ENCODE results near the gene PGS1. TPM values are rescaled to one million over a fixed set of nuclear protein-coding genes. Genes with fewer than 3 reads are reported as not detected.

PGS1 gene
- total and polyA plus RNA-seq, 8 donors = 42.9 to 83.6 (median 58.7) TPM

DNA sequence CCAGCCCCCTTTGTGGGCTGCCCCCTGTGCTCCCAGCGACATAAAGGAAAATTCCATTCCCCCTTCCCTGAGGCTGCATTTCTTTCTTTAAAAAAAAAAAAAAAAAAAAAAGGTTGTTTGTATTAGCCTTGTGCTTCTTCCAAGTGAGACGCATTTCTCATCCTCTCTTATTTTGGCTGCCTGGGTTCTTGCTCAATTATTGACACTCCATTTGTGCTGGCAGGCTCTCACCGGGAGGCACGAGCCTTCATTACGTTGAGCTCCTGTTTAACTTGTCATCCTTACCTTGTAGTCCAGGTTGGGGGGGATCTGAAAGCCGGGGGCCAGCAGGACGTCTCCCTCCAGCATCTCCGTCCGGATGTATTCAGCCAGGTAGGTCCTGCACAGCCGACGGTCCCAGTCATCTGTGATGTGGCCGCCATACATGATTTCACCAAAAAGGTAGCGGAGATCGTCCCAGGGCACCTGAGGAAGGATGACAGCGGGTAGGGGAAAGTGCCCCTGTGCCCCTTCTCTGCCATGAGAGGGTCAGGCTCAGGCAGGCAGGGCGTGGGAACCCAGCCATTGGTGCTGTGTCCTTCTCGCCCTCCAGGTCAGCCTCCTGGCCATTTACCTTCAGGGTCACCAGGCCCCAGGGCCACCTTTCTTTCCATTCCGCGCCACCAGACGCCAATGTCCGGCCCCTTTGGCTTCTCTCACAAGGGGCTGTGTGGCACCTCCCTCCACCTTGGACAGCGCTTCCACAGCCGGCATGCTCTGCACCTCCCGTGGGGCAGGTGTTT is 50.6 kb downstream of the PGS1 start:
- intact Hi-C loops (cut with DNase I) = loop anchor here in 1 of 2 donors (10.0 kb wide), 1 partner anchor 174 kb away; no protein-coding TSS in a partner anchor
- TF ChIP-seq, protein P1, sequence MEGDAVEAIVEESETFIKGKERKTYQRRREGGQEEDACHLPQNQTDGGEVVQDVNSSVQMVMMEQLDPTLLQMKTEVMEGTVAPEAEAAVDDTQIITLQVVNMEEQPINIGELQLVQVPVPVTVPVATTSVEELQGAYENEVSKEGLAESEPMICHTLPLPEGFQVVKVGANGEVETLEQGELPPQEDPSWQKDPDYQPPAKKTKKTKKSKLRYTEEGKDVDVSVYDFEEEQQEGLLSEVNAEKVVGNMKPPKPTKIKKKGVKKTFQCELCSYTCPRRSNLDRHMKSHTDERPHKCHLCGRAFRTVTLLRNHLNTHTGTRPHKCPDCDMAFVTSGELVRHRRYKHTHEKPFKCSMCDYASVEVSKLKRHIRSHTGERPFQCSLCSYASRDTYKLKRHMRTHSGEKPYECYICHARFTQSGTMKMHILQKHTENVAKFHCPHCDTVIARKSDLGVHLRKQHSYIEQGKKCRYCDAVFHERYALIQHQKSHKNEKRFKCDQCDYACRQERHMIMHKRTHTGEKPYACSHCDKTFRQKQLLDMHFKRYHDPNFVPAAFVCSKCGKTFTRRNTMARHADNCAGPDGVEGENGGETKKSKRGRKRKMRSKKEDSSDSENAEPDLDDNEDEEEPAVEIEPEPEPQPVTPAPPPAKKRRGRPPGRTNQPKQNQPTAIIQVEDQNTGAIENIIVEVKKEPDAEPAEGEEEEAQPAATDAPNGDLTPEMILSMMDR (IDR thresholded peaks at IDR 0.05) = no peak
- Histone ChIP-seq H3K27me3 (no peaks in the 10 kb centered on the region), H3K9me3 (no peaks in the 10 kb centered on the region), H3K4me3 (no peak overlapping the region), H3K27ac (peak overlapping the region in 1 of 2 donors; percentile 28), H3K36me3 (peaks cover 0 to 72% of the 10 kb centered on the region in 2 donors), H3K4me1 (peaks cover 0 to 36% of the 10 kb centered on the region in 2 donors)
- no peak for ATAC-seq
- peak in 2 of 4 donors; percentile 44 to 61 for DNase-seq

GRCh38 chr17:78429618-78429995 is 51.2 kb downstream of the PGS1 start:
- H3K27ac ChIP-seq = no peak overlapping the region
- TF ChIP-seq, protein P1 (IDR thresholded peaks at IDR 0.05) = no peak
- ATAC-seq (no peak), DNase-seq (no peak)
- peaks cover 0 to 67% of the 10 kb centered on the region in 2 donors for H3K36me3 ChIP-seq
- H3K4me1 ChIP-seq = peaks cover 0 to 30% of the 10 kb centered on the region in 2 donors
- H3K27me3 ChIP-seq = no peaks in the 10 kb centered on the region
- intact Hi-C loops (cut with DNase I) = loop anchor here in 1 of 2 donors (10.0 kb wide), 1 partner anchor 175 kb away; no protein-coding TSS in a partner anchor
- H3K4me3 ChIP-seq = no peak overlapping the region
- H3K9me3 ChIP-seq = no peaks in the 10 kb centered on the region

GRCh38 chr17:78430892-78431691 is 52.6 kb downstream of the PGS1 start:
- TF ChIP-seq, protein P1 (IDR thresholded peaks at IDR 0.05) = no peak
- no peaks in the 10 kb centered on the region for H3K27me3 ChIP-seq
- H3K4me3 ChIP-seq = no peak overlapping the region
- peaks cover 0 to 52% of the 10 kb centered on the region in 2 donors for H3K36me3 ChIP-seq
- H3K4me1 ChIP-seq = peaks cover 0 to 16% of the 10 kb centered on the region in 2 donors
- intact Hi-C loops (cut with DNase I) = no loop called here
- DNase-seq (peak in 1 of 4 donors; percentile 45), ATAC-seq (no peak)
- H3K9me3 ChIP-seq = no peaks in the 10 kb centered on the region
- no peak overlapping the region for H3K27ac ChIP-seq

DNA sequence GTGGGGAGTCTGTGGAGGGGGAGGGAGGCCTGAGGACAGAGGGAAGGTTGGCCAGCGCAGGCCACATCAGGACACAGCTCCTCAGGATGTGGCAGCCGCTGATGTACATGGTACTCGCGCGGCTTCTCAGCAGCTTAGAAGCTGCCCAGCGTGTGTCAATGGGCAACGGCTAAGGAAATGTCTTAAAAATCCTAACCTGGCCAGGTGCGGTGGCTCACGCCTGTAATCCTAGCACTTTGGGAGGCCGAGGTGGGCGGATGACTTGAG is 53.2 kb downstream of the PGS1 start:
- TF ChIP-seq, protein P1 (IDR thresholded peaks at IDR 0.05) = no peak
- H3K4me3 ChIP-seq = no peak overlapping the region
- peaks cover 0 to 47% of the 10 kb centered on the region in 2 donors for H3K36me3 ChIP-seq
- ATAC-seq = no peak
- H3K4me1 ChIP-seq = peaks cover 0 to 13% of the 10 kb centered on the region in 2 donors
- H3K27ac ChIP-seq = no peak overlapping the region
- DNase-seq = peak in 1 of 4 donors; percentile 45
- no peaks in the 10 kb centered on the region for H3K9me3 ChIP-seq
- peaks cover 0 to under 1% of the 10 kb centered on the region in 2 donors for H3K27me3 ChIP-seq
- intact Hi-C loops (cut with DNase I) = no loop called here

Data from left lung (tissue), 10 donors.